Neural cell (in vitro differentiated cells): ENCODE measurements around the gene TMEFF1. TPM values are rescaled to one million over a fixed set of nuclear protein-coding genes. Genes with fewer than 3 reads are reported as not detected.

Experiments used
- H2AFZ ChIP-seq: fragments of 200-600, 300-800 bp; sonication (generic), shearing (Covaris generic); 2 replicates; pipeline ENCODE4 v1.6.0; 2014; ENCODE audit warnings: low read depth, mild to moderate bottlenecking, antibody characterized with exemption, low read length, moderate library complexity
- H3F3A ChIP-seq: fragments of 200-600 bp; shearing (Covaris generic); 2 replicates; pipeline ENCODE4 v1.6.1; 2016; ENCODE audit warnings: mild to moderate bottlenecking, moderate library complexity, mixed read lengths, antibody characterized with exemption, low read length; ENCODE audit not compliant: insufficient read depth, poor library complexity, severe bottlenecking
- H3K27ac ChIP-seq: fragments of 200-600, 300-800 bp; sonication (generic), shearing (Covaris generic); 2 replicates; pipeline ENCODE4 v1.5.1; 2014; ENCODE audit warnings: mild to moderate bottlenecking, low read length, moderate library complexity
- H3K27me3 ChIP-seq: fragments of 300-800, 200-600 bp; sonication (generic), shearing (Covaris generic); 2 replicates; pipeline ENCODE4 v1.6.0; 2014; ENCODE audit warnings: mild to moderate bottlenecking, low read depth, low read length, moderate library complexity; ENCODE audit not compliant: insufficient read depth
- H3K36me3 ChIP-seq: fragments of 300-800, 200-600 bp; sonication (generic), shearing (Covaris generic); 2 replicates; pipeline ENCODE4 v1.5.1; 2014; ENCODE audit warnings: mild to moderate bottlenecking, antibody characterized with exemption, low read length, moderate library complexity; ENCODE audit not compliant: insufficient read depth
- H3K4me2 ChIP-seq: fragments of 300-800, 200-600 bp; sonication (generic), shearing (Covaris generic); 2 replicates; pipeline ENCODE4 v1.6.0; 2014; ENCODE audit warnings: mild to moderate bottlenecking, low read length
- H3K4me3 ChIP-seq: fragments of 300-800, 200-600 bp; sonication (generic), shearing (Covaris generic); 2 replicates; pipeline ENCODE4 v1.5.1; 2014; ENCODE audit warnings: mild to moderate bottlenecking, low read length, moderate library complexity
- H3K79me2 ChIP-seq: fragments of 200-600 bp; shearing (Covaris generic); replicated peaks from 2 replicates; pipeline ENCODE4 v1.6.0; 2014; ENCODE audit warnings: mild to moderate bottlenecking, low read length, moderate library complexity; ENCODE audit not compliant: insufficient read depth
- H3K9ac ChIP-seq: fragments of 300-800, 200-600 bp; sonication (generic), shearing (Covaris generic); 2 replicates; pipeline ENCODE4 v1.6.1; 2016; ENCODE audit warnings: mild to moderate bottlenecking, low read length, mixed read lengths
- H3K9me2 ChIP-seq: fragments of 200-600 bp; shearing (Covaris generic); 2 replicates; pipeline ENCODE4 v1.6.1; 2016; ENCODE audit warnings: mild to moderate bottlenecking, low read length, mixed read lengths; ENCODE audit not compliant: insufficient read depth
- H3K9me3 ChIP-seq: fragments of 200-600, 300-800 bp; sonication (generic), shearing (Covaris generic); 2 replicates; pipeline ENCODE4 v1.6.1; 2016; ENCODE audit warnings: mild to moderate bottlenecking, mixed run types, low read length, moderate library complexity, mixed read lengths
- H4K20me1 ChIP-seq: fragments of 200-600 bp; shearing (Covaris generic); 2 replicates; pipeline ENCODE4 v1.6.1; 2016; ENCODE audit warnings: mild to moderate bottlenecking, mixed run types; ENCODE audit not compliant: insufficient read depth
- CTCF ChIP-seq: fragments of 450-650 bp; IDR thresholded peaks from 2 replicates; pipeline ENCODE4 v1.5.1; 2014; ENCODE audit warnings: antibody characterized with exemption, mild to moderate bottlenecking, moderate library complexity; ENCODE audit not compliant: poor library complexity, severe bottlenecking
- EP300 ChIP-seq: fragments of 450-650 bp; conservative IDR thresholded peaks from 2 replicates; pipeline ENCODE4 v1.6.1; 2014; ENCODE audit warnings: antibody characterized with exemption, mild to moderate bottlenecking, moderate library complexity; ENCODE audit not compliant: poor library complexity, severe bottlenecking
- EZH2 ChIP-seq: fragments of 200-600, 300-800 bp; shearing (Covaris generic), sonication (generic); IDR thresholded peaks from 2 replicates; pipeline ENCODE4 v1.6.1; 2014; ENCODE audit warnings: antibody characterized with exemption, low read length, borderline replicate concordance, mild to moderate bottlenecking; ENCODE audit not compliant: insufficient read depth, poor library complexity, severe bottlenecking
- MXI1 ChIP-seq: fragments of 450-650 bp; conservative IDR thresholded peaks from 2 replicates; pipeline ENCODE4 v1.6.1; 2014; ENCODE audit warnings: antibody characterized with exemption, mild to moderate bottlenecking; ENCODE audit not compliant: poor library complexity, severe bottlenecking
- POLR2AphosphoS5 ChIP-seq: IDR thresholded peaks from 2 replicates; pipeline ENCODE4 v1.6.1; 2012
- RAD21 ChIP-seq: fragments of 450-650 bp; conservative IDR thresholded peaks from 2 replicates; pipeline ENCODE4 v1.6.1; 2014; ENCODE audit warnings: antibody characterized with exemption, mild to moderate bottlenecking, moderate library complexity
- REST ChIP-seq: IDR thresholded peaks from 2 replicates; pipeline ENCODE4 v1.6.1; 2012; ENCODE audit warnings: borderline replicate concordance
- SMC3 ChIP-seq: fragments of 450-650 bp; conservative IDR thresholded peaks from 2 replicates; pipeline ENCODE4 v1.6.1; 2014; ENCODE audit warnings: antibody characterized with exemption, mild to moderate bottlenecking, moderate library complexity; ENCODE audit not compliant: poor library complexity
- TAF1 ChIP-seq: IDR thresholded peaks from 2 replicates; pipeline ENCODE4 v1.6.1; 2012; ENCODE audit warnings: low read depth
- polyA plus RNA-seq: library from polyadenylated mRNA; depleted of rRNA; stranded (reverse); fragments of >200 nt; gene quantifications from 2 replicates; pipeline ENCODE4 v1.2.3, GENCODE V29; 2014

TMEFF1 gene
- polyA plus RNA-seq, 1 donor from 2014 or later: 273 TPM

GRCh38 chr9:100591139-100591538 is 118.2 kb downstream of the TMEFF1 start:
- Histone ChIP-seq H3K27ac (no peak overlapping the region), H3K4me2 (no peak overlapping the region), H3F3A (no peaks in the 10 kb centered on the region)

GRCh38 chr9:100591639-100592412 is 118.9 kb downstream of the TMEFF1 start:
- H3K9me2 ChIP-seq: no peaks in the 10 kb centered on the region
- no peak overlapping the region for H3K4me2 ChIP-seq
- no peaks in the 10 kb centered on the region for H4K20me1 ChIP-seq
- H3K9me3 ChIP-seq: no peaks in the 10 kb centered on the region
- H3F3A ChIP-seq: no peaks in the 10 kb centered on the region
- H2AFZ ChIP-seq: no peak overlapping the region
- no peaks in the 10 kb centered on the region for H3K27me3 ChIP-seq
- H3K9ac ChIP-seq: no peak overlapping the region
- no peak overlapping the region for H3K27ac ChIP-seq
- no peaks in the 10 kb centered on the region for H3K36me3 ChIP-seq
- H3K79me2 ChIP-seq: no peaks in the 10 kb centered on the region
- no peak overlapping the region for H3K4me3 ChIP-seq
- TF ChIP-seq EZH2 (no peak), SMC3 (no peak), REST (no peak), CTCF (no peak)

More at GRCh38 chr9:100591139-100591538, 118.2 kb downstream of the TMEFF1 start:
- no peak overlapping the region for H3K4me3 ChIP-seq
- no peaks in the 10 kb centered on the region for H3K27me3 ChIP-seq
- H3K36me3 ChIP-seq: no peaks in the 10 kb centered on the region
- H3K9ac ChIP-seq: no peak overlapping the region
- no peaks in the 10 kb centered on the region for H3K79me2 ChIP-seq
- H3K9me2 ChIP-seq: no peaks in the 10 kb centered on the region
- no peak overlapping the region for H2AFZ ChIP-seq
- H4K20me1 ChIP-seq: no peaks in the 10 kb centered on the region
- H3K9me3 ChIP-seq: no peaks in the 10 kb centered on the region
- TF ChIP-seq REST (no peak), MXI1 (no peak), TAF1 (no peak), POLR2AphosphoS5 (no peak), RAD21 (no peak), SMC3 (no peak), EZH2 (no peak), CTCF (no peak), EP300 (no peak)
